K562 (cell line): ENCODE results near the gene RGS19. TPM values are rescaled to one million over a fixed set of nuclear protein-coding genes. Genes with fewer than 3 reads are reported as not detected.

Source experiments
- BRD4 ChIP-seq: fragments of 200-600 bp; sonication (generic); IDR thresholded peaks from 2 replicates; pipeline ENCODE4 v1.6.1; 2017; ENCODE audit warnings: inconsistent platforms
- GATAD2A ChIP-seq: fragments of 450-650 bp; IDR thresholded peaks from 2 replicates; pipeline ENCODE4 v1.6.1; 2017
- GTF2A2 ChIP-seq: IDR thresholded peaks from 2 replicates; pipeline ENCODE4 v1.6.1; 2016; ENCODE audit warnings: mild to moderate bottlenecking, missing genetic modification characterization, missing compliant biosample characterization
- HMG20B ChIP-seq: fragments of 250-450 bp; sonication (Bioruptor Pico); IDR thresholded peaks from 2 replicates; pipeline ENCODE4 v1.5.0; 2021; ENCODE audit warnings: mild to moderate bottlenecking
- HNRNPLL ChIP-seq: fragments of 200-400 bp; formaldehyde crosslinking; IDR thresholded peaks from 2 replicates; pipeline ENCODE4 v1.6.1; 2017; ENCODE audit warnings: low read length, low read depth, mild to moderate bottlenecking; ENCODE audit not compliant: poor library complexity, severe bottlenecking
- IFI16 ChIP-seq: fragments of 250-450 bp; sonication (Bioruptor Pico); IDR thresholded peaks from 2 replicates; pipeline ENCODE4 v2.1.2; 2022; ENCODE audit warnings: mild to moderate bottlenecking, inconsistent platforms
- JUND ChIP-seq, 2 experiments: IDR thresholded peaks; 2 replicates in 1 of 2; 3 replicates in 1 of 2; pipeline ENCODE4 v1.6.1; 2011; ENCODE audit warnings: borderline replicate concordance in 2 of 2, low read depth in 2 of 2, low read length in 2 of 2, improper control_type of control experiment in 1 of 2, missing biosample characterization in 1 of 2, missing genetic modification characterization in 1 of 2, missing genetic modification reagents in 1 of 2
- KDM2B ChIP-seq: fragments of 250-450 bp; sonication (Bioruptor Pico); IDR thresholded peaks from 2 replicates; pipeline ENCODE4 v1.8.0; 2021; ENCODE audit warnings: mild to moderate bottlenecking, moderate library complexity
- KHSRP ChIP-seq: fragments of 450-650 bp; IDR thresholded peaks from 2 replicates; pipeline ENCODE4 v1.6.1; 2017
- POLR2H ChIP-seq: IDR thresholded peaks from 2 replicates; pipeline ENCODE4 v1.6.1; 2016; ENCODE audit warnings: missing genetic modification characterization, low read depth, mild to moderate bottlenecking, control low read depth, missing compliant biosample characterization, moderate library complexity
- REST ChIP-seq, 2 experiments: fragments of 450-650 bp; formaldehyde crosslinking in 1 of 2; IDR thresholded peaks; 2 replicates each; pipeline versions ENCODE4 v1.4.0 to v1.6.1; 2014 to 2020; ENCODE audit warnings: mild to moderate bottlenecking in 2 of 2, borderline replicate concordance in 1 of 2, low read depth in 1 of 2
- RFX1 ChIP-seq: fragments of 450-650 bp; IDR thresholded peaks from 2 replicates; pipeline ENCODE4 v1.6.1; 2016; ENCODE audit warnings: mild to moderate bottlenecking, moderate library complexity
- SMC3 ChIP-seq: conservative IDR thresholded peaks from 2 replicates; pipeline ENCODE4 v1.6.1; 2011; ENCODE audit warnings: low read depth, low read length, improper control_type of control experiment; ENCODE audit not compliant: insufficient read depth
- SRSF1 ChIP-seq: fragments of 200-400 bp; formaldehyde crosslinking; IDR thresholded peaks from 2 replicates; pipeline ENCODE4 v1.6.1; 2017; ENCODE audit warnings: mild to moderate bottlenecking, low read depth, low read length, moderate library complexity
- TAF9B ChIP-seq: fragments of 450-650 bp; IDR thresholded peaks from 2 replicates; pipeline ENCODE4 v1.6.1; 2018; ENCODE audit warnings: mild to moderate bottlenecking; ENCODE audit not compliant: partially characterized antibody
- TEAD1 ChIP-seq, 2 experiments: fragments of 450-650 bp in 1 of 2; sonication (generic) in 1 of 2; formaldehyde crosslinking; IDR thresholded peaks; 2 replicates each; pipeline versions ENCODE4 v1.4.0 to v1.8.0; 2020 to 2022; ENCODE audit warnings: mild to moderate bottlenecking in 2 of 2, missing genetic modification reagents in 1 of 2
- ZFP30 ChIP-seq: fragments of 250-450 bp; sonication (Bioruptor Pico); IDR thresholded peaks from 2 replicates; pipeline ENCODE4 v1.8.0; 2022; ENCODE audit warnings: moderate library complexity, mild to moderate bottlenecking, inconsistent platforms, borderline replicate concordance
- ZNF12 ChIP-seq: sonication (generic); formaldehyde crosslinking; IDR thresholded peaks from 2 replicates; pipeline ENCODE4 v1.4.0; 2020; ENCODE audit warnings: mild to moderate bottlenecking, missing genetic modification reagents
- ZNF589 ChIP-seq: fragments of 200-800 bp; sonication (Bioruptor generic); IDR thresholded peaks from 2 replicates; pipeline ENCODE4 v1.6.1; 2016; ENCODE audit warnings: low read depth, missing genetic modification characterization, missing compliant biosample characterization
- ZNF79 ChIP-seq: fragments of 250-450 bp; sonication (Bioruptor Pico); IDR thresholded peaks from 2 replicates; pipeline ENCODE4 v1.4.0; 2020; ENCODE audit warnings: low read depth, mild to moderate bottlenecking, moderate library complexity
- polyA plus RNA-seq, 8 experiments: library from polyadenylated mRNA; depleted of rRNA in 4 of 8; stranded (reverse) in 5 of 8; unstranded in 3 of 8; fragments of >200 nt; fragmentation: Nextera tagmentation in 2 of 8; fragmentation: Illumina TruSeq in 1 of 8; extraction: Ambion mirVana in 2 of 8; extraction: Trizol in 1 of 8; gene quantifications; 2 replicates each; pipeline versions ENCODE4 v1.2.1 to v1.2.3, GENCODE V29; 2011 to 2014; ENCODE audit warnings: inconsistent platforms in 1 of 8, missing spikeins in 1 of 8
- total RNA-seq, 7 experiments: library from RNA; depleted of rRNA in 6 of 7; stranded (reverse); fragments of >200 nt in 6 of 7; fragmentation: Illumina TruSeq in 2 of 7; extraction: Trizol in 2 of 7; gene quantifications; 2 replicates each; pipeline versions ENCODE4 v1.2.1 to v1.2.3, GENCODE V29; 2011 to 2021; ENCODE audit warnings: low replicate concordance in 1 of 7

Gene RGS19
- total and polyA plus RNA-seq, 9 of the 15 experiments (the other 6 are each of a cell fraction or from before 2014, with no cell fraction given): 0.41 to 23.7 (median 14.6) TPM

- peak; percentile 92 for TF ChIP-seq ZNF589 (CRISPR knock-in tag)
- TF ChIP-seq POLR2H (tag): no peak
- TF ChIP-seq SRSF1: no peak
- TF ChIP-seq JUND (IDR thresholded peaks at IDR 0.05; ENCODE audit: borderline replicate concordance, low read depth, low read length): peak; percentile 65; the same call in 1 of the 2 replicates
- TF ChIP-seq JUND (tag; IDR thresholded peaks at IDR 0.05; ENCODE audit: borderline replicate concordance, low read depth, low read length): no peak; the same call in 2 of the 3 replicates
- no peak for TF ChIP-seq ZNF12
- no peak for TF ChIP-seq KDM2B (CRISPR knock-in tag)
- no peak for TF ChIP-seq BRD4
- no peak for TF ChIP-seq ZFP30
- no peak for TF ChIP-seq KHSRP
- TF ChIP-seq GATAD2A: no peak
- TF ChIP-seq GTF2A2 (tag): no peak
- TF ChIP-seq HNRNPLL: peak; percentile 79
- no peak for TF ChIP-seq SMC3
- TF ChIP-seq TAF9B: no peak
- peak; percentile 13 to 89; a peak in 3 of 4 replicates for TF ChIP-seq TEAD1 (CRISPR knock-in tag; IDR thresholded peaks at IDR 0.05)
- no peak for TF ChIP-seq RFX1
- TF ChIP-seq ZNF79 (CRISPR knock-in tag): no peak
- TF ChIP-seq IFI16: 0 out of 2 replicates have a peak, but pooled peaks have one; percentile 31
- no peak for TF ChIP-seq REST (IDR thresholded peaks at IDR 0.05; ENCODE audit: borderline replicate concordance)
- 0 out of 2 replicates have a peak, but pooled peaks have one; percentile 81 for TF ChIP-seq REST (CRISPR knock-in tag; IDR thresholded peaks at IDR 0.05; ENCODE audit: low read depth)
- TF ChIP-seq HMG20B (CRISPR knock-in tag): no peak
Observed at GRCh38 chr20:64062596-64063388, 16.5 kb downstream of the RGS19 start, which contains the start of gene TCEA2 (continued).
